ENCODE results near the gene CRIP2.

- TF ChIP-seq, protein P1, sequence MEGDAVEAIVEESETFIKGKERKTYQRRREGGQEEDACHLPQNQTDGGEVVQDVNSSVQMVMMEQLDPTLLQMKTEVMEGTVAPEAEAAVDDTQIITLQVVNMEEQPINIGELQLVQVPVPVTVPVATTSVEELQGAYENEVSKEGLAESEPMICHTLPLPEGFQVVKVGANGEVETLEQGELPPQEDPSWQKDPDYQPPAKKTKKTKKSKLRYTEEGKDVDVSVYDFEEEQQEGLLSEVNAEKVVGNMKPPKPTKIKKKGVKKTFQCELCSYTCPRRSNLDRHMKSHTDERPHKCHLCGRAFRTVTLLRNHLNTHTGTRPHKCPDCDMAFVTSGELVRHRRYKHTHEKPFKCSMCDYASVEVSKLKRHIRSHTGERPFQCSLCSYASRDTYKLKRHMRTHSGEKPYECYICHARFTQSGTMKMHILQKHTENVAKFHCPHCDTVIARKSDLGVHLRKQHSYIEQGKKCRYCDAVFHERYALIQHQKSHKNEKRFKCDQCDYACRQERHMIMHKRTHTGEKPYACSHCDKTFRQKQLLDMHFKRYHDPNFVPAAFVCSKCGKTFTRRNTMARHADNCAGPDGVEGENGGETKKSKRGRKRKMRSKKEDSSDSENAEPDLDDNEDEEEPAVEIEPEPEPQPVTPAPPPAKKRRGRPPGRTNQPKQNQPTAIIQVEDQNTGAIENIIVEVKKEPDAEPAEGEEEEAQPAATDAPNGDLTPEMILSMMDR (conservative IDR thresholded peaks at IDR 0.05; ENCODE audit: low read depth, low read length), result no peak
- TF ChIP-seq EZH2 (IDR thresholded peaks at IDR 0.05; ENCODE audit: borderline replicate concordance, low read depth, low read length, poor library complexity, severe bottlenecking), result no peak
Measured at GRCh38 chr14:105500036-105500725, 25.6 kb downstream of the CRIP2 start.

All from A673 (cell line).